ENCODE data around the gene GCLC. TPM values are rescaled to one million over a fixed set of nuclear protein-coding genes. Genes with fewer than 3 reads are reported as not detected.

Gene GCLC
- polyA plus RNA-seq, 1 donor (not counting 4 experiments of a cell fraction or from before 2014, with no cell fraction given): 73.2 TPM

- Histone ChIP-seq H3K27me3 (ENCODE audit: control insufficient read depth, extremely low read depth, insufficient read depth, low read length) (no peaks in the 10 kb centered on the region), H2AFZ (ENCODE audit: control insufficient read depth, low read length) (peak overlapping the region; percentile 36), H3K9me3 (ENCODE audit: control insufficient read depth, low read depth, low read length) (no peaks in the 10 kb centered on the region), H3K36me3 (ENCODE audit: control insufficient read depth in 2 of 2, extremely low read depth in 1 of 2, insufficient read depth in 2 of 2, low read length in 2 of 2) (no peaks in the 10 kb centered on the region), H3K4me1 (ENCODE audit: control insufficient read depth, extremely low read depth, insufficient read depth, low read length) (peaks cover 23% of the 10 kb centered on the region), H3K4me3 (ENCODE audit: control insufficient read depth in 2 of 3, extremely low read depth in 1 of 3, insufficient read depth in 2 of 3, low read depth in 1 of 3, low read length in 3 of 3) (no peak overlapping the region), H3K9me1 (ENCODE audit: control insufficient read depth, extremely low read depth, insufficient read depth, low read length) (no peaks in the 10 kb centered on the region), H3K9ac (ENCODE audit: control insufficient read depth, extremely low read depth, insufficient read depth, low read length) (no peak overlapping the region), H4K20me1 (ENCODE audit: control insufficient read depth, extremely low read depth, insufficient read depth, low read length) (no peaks in the 10 kb centered on the region), H3K27ac (ENCODE audit: control insufficient read depth, insufficient read depth, low read length) (peak overlapping the region; percentile 72), H3K79me2 (ENCODE audit: control insufficient read depth, insufficient read depth, low read length) (no peaks in the 10 kb centered on the region), H3K4me2 (ENCODE audit: control insufficient read depth, extremely low read depth, insufficient read depth, low read depth, low read length) (peak overlapping the region; percentile 83)
- FAIRE-seq: no peak
- no peak for DNase-seq (ENCODE audit: low read depth, low spot score)
- dilution Hi-C loops (cut with MboI; ENCODE audit: extremely low pct_ligation_motif_present, low sequenced_read_pairs): no loop called here
- TF ChIP-seq CTCF (optimal IDR thresholded peaks at IDR 0.05 in 1 of 3, IDR thresholded peaks at IDR 0.05 in 1 of 3, conservative IDR thresholded peaks at IDR 0.05 in 1 of 3; ENCODE audit: extremely low read depth in 1 of 3, insufficient read depth in 2 of 3, low read length in 3 of 3) (no peak), EZH2 (IDR thresholded peaks at IDR 0.05; ENCODE audit: low read length) (no peak)
These were observed 21.9 kb upstream of the GCLC start for GRCh38 chr6:53566755-53567154.

GRCh38 chr6:53565886-53566285, 21.0 kb upstream of the GCLC start:
- no peak overlapping the region for H2AFZ ChIP-seq (ENCODE audit: control insufficient read depth, low read length)
- H3K36me3 ChIP-seq (ENCODE audit: control insufficient read depth in 2 of 2, extremely low read depth in 1 of 2, insufficient read depth in 2 of 2, low read length in 2 of 2): no peaks in the 10 kb centered on the region
- H3K27ac ChIP-seq (ENCODE audit: control insufficient read depth, insufficient read depth, low read length): no peak overlapping the region
- H3K9me1 ChIP-seq (ENCODE audit: control insufficient read depth, extremely low read depth, insufficient read depth, low read length): no peaks in the 10 kb centered on the region
- no peaks in the 10 kb centered on the region for H3K79me2 ChIP-seq (ENCODE audit: control insufficient read depth, insufficient read depth, low read length)
- no peak overlapping the region for H3K4me3 ChIP-seq (ENCODE audit: control insufficient read depth in 2 of 3, extremely low read depth in 1 of 3, insufficient read depth in 2 of 3, low read depth in 1 of 3, low read length in 3 of 3)
- dilution Hi-C loops (cut with MboI; ENCODE audit: extremely low pct_ligation_motif_present, low sequenced_read_pairs): no loop called here
- H4K20me1 ChIP-seq (ENCODE audit: control insufficient read depth, extremely low read depth, insufficient read depth, low read length): no peaks in the 10 kb centered on the region
- no peaks in the 10 kb centered on the region for H3K27me3 ChIP-seq (ENCODE audit: control insufficient read depth, extremely low read depth, insufficient read depth, low read length)
- no peak overlapping the region for H3K9ac ChIP-seq (ENCODE audit: control insufficient read depth, extremely low read depth, insufficient read depth, low read length)
- H3K9me3 ChIP-seq (ENCODE audit: control insufficient read depth, low read depth, low read length): no peaks in the 10 kb centered on the region
- no peak overlapping the region for H3K4me2 ChIP-seq (ENCODE audit: control insufficient read depth, extremely low read depth, insufficient read depth, low read depth, low read length)
- TF ChIP-seq EZH2 (IDR thresholded peaks at IDR 0.05; ENCODE audit: low read length) (no peak), CTCF (optimal IDR thresholded peaks at IDR 0.05 in 1 of 3, IDR thresholded peaks at IDR 0.05 in 1 of 3, conservative IDR thresholded peaks at IDR 0.05 in 1 of 3; ENCODE audit: extremely low read depth in 1 of 3, insufficient read depth in 2 of 3, low read length in 3 of 3) (no peak)
- FAIRE-seq: no peak
- no peak for DNase-seq (ENCODE audit: low read depth, low spot score)
- peaks cover 23% of the 10 kb centered on the region for H3K4me1 ChIP-seq (ENCODE audit: control insufficient read depth, extremely low read depth, insufficient read depth, low read length)
